Inflammatory macrophage (primary cell): ENCODE results near the gene MPRIP.

ENCODE experiments used
- DNase-seq, 2 donors: peaks; one replicate each; pipeline ENCODE4 v3.0.0-alpha.2; 2020 to 2022

Gene MPRIP

DNA sequence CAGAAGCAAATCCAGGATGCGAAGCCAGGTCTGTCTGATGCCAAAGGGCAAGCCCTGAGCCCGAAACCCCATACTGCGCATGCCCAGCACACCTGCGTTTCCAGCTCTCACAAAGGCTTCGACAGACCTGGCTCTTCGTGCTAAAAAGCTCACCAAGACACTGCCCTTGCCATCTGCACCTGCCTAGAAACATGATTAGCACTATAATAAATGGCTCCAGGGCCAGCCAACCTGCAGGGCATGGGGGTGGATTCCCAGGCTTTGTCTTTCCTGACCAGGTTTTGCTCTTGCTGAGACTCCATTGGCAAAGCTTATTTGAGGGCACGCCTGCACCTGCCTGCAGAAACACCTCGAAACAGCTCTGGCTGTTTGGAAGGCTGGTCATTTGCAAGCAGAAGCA is 178.3 kb downstream of the MPRIP start:
- no peak for DNase-seq

DNA sequence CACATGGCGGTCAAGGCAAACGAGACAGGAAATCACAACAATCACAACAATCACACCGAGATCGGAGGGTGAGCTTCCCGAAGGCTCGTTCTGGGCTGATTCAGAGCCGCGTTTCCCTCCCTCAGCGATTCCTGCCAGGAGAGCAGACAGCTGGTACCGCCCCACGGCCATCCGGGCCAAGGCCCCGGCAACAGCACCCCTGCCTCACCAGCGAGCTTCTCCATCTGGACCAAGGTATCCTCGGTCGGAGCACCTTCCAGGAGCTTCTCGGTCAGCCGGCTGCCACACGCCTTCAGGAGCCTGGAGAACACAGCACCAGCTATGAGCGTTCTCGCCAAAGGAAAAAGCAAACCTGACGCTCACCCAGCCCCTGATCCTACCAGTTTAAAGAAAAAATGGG is 179.1 kb downstream of the MPRIP start:
- DNase-seq = no peak

DNA sequence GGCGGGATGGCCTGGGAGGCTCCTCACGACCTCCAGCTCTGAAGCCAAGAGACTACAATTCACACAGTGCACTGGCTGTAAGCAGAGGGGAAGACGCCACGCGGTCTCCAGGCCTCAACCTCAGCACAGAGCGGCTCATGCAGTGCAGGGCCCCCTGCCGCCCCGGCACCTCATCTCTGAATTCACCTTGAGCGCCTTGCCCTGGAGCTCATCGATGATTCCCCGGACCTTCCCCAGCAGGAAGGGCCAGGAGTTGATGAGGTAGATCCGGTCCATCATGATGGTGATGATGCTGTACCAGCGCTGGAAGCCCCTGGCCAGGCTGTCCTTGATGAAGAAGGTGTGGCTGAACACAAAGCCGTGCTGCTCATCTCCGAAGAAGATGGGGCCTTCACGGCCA is 181.5 kb downstream of the MPRIP start:
- DNase-seq = no peak

DNA sequence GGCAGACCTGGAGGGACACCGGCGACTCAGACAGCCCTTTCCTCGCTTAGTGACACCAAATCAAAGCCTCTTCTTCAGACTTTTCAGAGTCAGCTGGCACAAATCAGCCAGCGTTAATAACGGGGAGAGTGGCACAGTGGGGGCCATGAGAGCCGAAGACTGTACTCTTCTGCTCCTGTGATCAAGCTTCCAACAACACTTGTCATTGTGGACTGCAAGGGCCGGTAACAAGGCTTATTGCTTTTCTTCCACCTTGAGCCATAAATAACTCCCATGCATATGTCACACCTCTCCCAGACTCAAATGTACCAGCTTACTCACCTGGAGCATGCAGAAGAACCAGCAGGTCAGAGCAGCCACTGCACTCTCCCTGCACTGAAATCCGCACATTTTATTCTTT is 181.9 kb downstream of the MPRIP start:
- no peak for DNase-seq

DNA sequence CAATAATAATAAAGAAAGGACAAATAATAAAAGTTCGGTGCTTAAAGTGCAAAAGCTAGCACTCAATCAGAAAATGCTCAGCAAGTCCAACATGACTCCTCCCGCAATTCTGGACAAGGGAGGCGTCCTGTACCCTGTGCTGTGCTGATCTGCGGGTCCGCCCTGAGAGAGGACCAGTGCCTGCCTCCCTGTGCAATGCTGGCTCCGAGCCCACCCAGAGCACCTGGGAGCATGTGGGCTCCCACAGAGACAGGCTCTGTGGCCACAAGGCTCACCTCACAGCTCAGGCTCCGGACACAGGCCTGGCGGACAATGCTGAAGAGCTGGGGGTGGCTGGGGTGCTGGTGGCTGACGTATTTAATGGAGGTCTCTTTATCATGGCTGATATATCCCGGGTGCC is 183.6 kb downstream of the MPRIP start:
- DNase-seq = no peak

DNA sequence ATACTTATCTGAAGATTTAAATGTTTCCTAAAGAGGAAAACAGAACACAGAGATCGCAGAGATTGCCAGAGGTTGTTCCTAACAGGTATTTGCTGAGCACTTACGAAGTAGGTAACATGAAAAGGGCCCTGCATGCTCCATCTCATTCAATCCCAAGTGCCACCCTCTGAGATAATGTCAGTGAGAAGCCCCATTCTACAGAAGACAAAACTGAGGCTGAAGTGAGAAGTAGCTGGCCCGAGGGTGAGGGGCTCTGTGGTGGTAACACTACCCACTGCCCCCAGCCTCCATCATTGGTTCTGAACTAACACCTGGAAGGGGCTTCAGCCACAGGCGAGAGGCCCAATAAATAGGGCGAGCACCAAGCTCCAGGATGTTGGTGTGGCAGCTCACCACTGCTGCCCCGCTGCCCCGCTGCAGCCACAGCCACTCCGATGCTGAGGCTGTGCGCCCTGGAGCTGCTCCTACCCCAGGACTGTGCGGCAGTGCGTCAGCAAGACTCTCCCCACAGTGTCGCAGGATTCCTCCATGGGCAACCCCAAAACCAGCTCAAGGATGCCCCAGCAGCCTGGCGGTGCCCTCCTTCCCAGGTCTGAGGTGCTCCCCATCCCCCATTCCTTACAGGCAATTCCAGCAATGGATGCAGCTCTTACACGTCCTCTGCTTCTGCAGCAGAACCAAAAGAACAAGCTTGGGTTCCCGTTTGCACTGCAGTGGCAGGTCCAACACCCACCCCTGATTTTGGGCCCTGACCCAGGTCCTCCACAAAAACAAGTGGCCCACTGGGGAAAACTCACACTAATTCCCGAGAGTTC is 184.4 kb downstream of the MPRIP start:
- no peak for DNase-seq

DNA sequence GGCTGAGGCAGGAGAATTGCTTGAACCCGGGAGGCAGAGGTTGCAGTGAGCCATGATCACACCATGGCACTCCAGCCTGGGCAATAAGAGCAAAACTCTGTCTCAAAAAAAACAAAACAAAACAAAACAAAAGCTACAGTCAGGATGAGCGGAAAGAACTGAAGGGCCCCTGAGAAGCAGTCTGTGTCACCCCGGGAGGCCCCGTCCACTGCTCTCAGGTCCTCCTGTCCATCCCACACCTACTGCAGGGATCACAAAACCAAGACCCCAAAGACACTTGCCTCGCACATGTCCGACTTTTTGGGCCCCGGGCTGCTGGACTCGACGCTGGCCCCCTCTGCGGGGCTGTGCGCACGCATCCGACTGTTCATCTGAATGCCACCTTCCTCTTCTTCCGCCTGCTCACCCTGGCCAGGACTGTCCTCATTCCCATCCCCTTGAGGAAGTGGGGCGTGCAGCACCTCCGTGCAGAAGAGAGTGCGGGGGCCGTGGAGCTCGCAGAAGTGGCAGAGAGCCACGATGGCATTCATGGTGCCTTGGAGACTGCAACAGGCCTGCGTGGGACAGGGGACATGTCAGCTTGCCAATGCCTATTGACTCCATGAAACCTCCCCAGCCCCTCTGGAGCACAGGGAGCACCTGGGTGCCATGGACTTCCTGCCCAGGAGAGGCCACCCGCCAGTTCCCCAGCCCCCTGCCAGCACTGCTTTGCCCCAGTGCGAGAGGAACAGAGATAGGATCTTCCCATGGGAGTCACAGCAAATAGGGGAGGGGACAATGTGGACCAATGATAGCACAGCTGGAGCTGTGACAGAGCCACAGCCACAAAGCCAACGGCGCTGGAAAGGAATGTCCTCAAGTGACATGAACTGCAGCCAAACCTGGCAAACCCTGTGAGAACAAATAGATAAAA is 185.6 kb downstream of the MPRIP start:
- no peak for DNase-seq

DNA sequence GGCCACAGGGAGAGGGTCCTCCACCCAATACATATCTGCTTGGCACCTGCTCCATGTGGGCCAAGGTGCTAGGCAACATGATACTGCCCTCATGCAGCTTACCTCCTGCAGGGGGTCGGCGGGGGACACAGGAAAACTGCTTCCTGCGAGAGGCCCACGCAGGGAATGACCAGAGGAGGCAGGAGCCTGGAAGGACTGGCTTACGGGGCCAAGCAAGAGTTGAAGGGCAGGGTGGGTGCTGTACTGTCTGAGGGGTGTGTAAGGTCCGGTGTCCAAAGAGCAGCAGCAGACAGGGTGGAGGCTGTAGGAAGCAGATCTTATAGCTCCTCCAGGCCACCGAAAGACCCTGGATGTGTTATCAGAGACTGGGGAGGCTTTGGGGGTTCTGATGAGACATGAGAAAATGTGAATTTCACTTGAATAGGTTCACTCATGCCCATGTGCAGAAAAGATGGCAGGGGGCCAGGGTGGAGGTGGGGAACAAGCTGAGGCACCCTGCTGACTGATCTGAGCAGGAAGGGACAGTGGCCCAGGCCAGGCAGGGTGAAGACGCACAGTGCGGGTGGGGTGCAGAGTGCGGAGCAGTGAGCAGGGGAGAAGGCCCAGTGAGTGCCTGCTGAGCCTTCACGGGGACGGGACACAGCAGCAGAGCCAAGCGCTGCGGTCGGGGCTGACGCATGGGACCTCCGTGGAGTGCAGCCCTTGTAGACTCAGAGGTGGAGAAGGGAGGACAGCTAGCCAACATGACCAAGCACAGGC is 186.4 kb downstream of the MPRIP start:
- no peak for DNase-seq

DNA sequence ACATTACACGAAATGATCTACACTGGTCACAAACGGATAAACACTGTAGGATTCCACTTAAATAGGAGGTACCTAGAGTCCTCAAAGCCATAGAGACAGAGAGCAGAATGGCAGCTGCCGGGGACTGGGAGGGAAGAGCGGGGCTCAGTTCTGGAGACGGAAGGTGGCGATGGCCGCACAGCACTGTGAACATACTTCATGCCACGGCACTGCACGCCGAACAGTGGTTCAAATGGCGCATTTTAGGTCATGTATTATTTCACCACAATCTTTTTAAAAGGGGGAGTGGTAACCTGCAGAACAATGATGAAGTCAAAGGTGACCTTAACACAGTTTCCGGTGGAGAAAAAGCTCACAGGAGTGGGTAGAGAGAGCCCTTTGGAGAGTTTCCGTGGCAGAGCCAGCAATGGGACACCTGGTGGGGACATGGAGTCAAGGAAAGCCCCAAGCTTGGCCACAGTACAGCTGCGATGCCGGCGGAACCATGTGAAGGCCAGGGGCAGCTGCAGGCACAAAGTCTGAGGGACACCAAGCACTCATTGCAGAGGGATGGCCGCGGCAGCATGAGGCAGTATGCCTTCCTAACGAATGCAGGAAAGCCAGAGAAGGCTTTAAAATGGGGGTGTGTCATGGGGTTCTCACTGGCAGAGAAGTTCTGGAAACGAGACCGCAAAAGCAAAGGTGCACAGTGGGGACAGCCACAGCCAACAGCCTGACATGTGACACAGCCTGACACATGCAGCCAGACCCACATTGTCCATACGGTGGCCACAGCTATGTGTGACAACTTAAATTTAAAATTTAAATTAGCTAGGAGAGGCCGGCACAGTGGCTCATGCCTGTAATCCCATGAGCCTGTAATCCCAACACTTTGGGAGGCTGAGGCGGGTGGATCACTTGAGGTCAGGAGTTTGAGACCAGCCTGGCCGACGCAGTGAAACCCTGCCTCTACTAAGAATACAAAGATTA is 187.4 kb downstream of the MPRIP start:
- no peak for DNase-seq

DNA sequence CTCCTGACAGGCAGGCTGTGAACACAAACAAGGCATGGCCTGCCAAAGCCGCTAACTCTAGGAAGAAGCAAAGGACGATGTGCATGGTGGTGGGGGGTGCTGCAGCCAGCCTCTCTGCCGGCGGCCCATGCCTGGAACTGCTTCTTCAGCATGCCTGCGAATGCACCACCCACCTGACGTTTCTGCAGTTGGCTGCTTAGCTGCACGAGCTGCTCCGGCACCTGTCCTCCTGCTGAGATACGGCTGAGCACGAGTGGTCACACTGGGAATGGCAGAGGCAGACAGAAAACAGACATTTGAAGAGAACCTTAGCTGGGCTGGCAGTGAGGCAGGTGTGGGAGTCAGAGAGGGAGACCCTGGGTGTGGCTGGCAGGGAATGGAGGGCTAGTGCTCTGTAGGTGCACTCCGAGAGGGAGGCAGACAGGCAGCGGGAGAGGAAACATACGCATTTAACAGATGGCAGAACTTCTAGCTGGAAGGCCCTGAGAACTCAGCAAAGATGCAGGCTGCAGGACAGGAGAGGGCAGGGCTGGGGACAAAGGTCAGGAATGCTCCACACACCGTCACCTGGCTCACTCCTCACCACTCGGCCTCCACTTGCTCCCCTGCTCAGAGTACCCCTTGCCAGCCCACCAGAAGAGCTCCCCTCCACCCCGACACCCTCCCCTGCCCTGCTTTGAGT is 189.5 kb downstream of the MPRIP start:
- DNase-seq = no peak

DNA sequence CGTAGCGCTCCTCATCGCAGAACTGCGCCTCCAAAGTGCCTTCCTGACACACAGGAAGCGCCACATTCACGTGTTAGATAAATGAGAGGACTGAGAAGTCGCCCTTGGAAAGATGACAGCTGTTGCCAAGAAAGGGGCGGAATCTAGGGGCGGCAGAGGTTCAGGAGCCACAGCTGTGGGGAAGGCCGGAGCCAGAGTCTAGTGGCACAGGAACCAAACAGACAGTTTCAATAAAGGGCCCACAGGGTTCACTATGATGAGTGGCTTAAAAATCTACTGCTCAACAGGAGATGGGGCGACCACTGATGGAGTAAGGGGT is 190.0 kb downstream of the MPRIP start:
- DNase-seq = no peak

DNA sequence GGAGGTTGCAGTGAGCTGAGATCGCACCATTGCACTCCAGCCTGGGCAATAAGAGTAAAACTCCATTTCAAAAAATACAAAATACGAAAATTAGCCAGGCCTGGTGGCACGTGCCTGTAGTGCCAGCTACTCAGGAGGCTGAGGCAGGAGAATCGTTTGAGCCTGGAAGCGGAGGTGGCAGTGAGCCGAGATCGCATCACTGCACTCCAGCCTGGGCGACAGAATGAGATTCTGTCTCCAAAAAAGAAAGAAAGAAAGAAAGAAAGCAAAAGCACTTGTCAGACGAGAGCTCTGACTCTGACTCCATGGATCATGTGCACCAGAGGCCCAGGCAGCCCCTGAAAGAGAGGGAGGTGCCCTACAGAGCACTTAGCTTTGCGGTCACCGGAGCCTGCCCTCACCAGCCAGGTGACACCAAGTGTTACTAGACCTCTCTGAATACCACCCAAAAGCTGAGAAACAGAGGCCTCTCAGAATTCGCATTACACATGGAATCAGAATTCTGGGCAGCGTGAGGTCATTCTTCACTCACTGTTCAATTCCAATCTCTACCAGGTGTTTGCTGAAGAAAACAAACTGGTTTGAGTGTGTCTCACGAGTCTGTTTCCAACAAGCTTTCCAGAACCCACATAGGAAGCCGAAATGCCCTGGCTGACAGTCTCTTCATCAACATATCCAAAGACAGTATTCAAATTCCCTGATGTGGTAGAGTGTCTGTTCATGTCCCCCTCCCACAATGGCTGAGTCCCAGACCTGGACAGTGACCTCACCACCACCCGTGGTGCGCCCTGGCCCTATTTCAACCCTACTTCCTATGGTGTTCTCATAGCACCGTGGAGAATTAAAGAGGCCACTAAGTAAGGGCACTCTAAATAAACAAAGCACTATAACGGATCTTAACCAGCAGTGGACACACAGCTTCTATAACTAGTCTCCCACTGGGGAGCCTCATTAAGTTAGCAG is 193.2 kb downstream of the MPRIP start:
- peak; percentile 17 to 39 for DNase-seq

DNA sequence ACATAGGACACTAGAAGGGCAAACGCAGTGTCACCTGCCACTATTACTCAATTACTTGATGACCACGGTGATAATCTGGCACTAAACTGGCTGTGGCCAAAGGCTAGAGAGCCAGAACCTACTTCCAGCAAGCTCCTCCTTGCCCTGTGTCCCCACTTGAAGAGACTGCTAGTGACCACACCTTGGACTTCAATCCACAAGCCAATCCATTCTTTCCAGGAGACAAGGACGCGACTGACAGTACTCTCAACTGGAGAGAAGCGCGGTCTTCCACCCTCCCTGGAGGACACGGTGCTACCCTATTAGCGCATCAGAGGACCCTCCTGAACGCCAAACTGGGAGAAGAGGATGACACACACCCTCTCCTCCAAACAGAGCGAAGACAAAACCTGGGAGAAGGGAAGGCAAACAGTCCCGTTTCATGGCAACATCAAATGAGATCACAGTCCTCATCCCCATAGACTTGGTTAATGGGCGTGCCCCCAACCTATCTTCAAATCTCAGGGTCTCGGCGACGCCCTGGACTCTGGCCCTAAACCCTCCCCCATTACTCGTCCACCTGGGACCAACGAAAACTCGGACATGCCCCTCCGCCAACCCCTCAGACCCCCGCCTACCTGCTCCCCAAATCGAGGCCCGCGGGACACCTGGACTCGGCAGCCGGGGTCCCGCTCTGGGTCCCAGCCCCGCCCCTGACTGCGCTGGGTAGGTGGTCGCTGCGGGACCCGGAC is 194.2 kb downstream of the MPRIP start:
- peak; percentile 9 to 24 for DNase-seq

DNA sequence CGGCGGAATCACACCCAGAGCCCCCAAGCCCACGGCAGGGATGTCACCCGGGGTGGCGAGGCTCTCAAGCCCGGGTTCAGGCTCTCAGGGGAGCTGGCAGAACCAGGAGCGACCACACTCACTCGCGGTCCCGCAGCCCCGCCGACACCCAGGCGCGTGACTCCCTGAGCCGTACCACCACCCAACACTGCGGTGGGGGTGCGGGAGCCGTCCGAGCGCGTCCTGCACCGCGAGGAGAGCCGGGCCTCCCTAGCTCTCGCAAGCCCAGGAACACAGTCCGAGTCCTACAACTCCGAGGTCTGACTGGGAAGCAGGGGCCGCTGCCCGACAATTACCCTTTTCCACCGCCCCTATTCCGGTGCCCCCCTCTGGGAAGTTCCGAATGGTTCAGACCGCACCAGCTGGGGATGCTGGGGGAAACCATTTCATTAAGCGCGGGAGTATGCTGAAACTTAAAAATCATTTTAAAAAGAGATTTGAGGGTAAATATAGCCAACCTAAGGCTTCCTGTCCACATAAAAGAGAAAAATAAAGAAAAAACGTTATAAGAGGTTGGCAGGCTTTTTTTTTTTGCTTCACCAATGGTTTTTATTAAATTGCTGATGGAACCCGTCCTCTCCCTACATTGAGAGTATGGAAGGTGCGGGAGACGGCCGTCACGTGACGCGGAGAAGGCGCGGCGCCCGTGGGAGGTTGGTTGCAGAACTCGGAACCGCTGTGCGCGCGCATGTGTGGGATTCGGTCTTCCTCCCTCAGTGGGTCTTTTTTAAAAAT is 195.0 kb downstream of the MPRIP start, which contains the start of gene FLCN:
TSS of gene FLCN (minus strand) at position 143 of the 774 bp plus-strand sequence. CDS start 9,031 bp downstream, outside the sequence.
- peak; percentile 92 to 96 for DNase-seq

DNA sequence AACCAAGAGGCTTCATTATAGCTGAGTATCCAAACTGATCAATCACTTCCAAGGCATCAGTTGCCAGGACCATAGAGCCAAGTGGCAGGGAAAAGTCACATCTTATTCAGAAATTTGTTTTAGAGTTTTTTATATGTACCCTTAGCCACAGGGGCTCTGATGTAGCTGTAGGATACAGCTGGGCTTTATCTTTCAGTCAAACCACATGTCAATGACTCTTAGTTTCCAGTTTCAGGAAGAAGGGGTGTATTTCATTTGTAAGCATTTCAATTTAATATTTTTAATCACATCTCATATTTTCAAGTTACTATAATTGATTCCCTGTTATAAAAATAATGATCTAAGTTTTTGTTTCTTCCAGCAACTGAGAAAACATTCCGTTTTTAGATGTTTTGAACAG is 197.6 kb downstream of the MPRIP start:
- DNase-seq = no peak

DNA sequence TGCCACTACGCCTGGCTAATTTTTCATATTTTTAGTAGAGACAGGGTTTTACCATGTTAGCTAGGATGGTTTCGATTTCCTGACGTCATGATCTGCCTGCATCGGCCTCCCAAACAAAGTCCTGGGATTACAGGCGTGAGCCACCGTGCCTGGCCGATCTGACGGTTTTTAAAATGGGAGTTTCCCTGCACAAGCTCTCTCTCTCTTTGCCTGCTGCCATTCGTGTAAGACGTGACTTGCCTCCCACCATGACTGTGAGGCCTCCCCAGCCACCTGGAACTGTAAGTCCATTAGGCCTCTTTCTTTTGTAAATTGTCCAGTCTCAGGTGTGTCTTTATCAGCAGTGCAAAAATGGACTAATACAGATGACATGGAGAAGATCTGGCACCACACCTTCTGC is 199.4 kb downstream of the MPRIP start:
- DNase-seq = no peak

DNA sequence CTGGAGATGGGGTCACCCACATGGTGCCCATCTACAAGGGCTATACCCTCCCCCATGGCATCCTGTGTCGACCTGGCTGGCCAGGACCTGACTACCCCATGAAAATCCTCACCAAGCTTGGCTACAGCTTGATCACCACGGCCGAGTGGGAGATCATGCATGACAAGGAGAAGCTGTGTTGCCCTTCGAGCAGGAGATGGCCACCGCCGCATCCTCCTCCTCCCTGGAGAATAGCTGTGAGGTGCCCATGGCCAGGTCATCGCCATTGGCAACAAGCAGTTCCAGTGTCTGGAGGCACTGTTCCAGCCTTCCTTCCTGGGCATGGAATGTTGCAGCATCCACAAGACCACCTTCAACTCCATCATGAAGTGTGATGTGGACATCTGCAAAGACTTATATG is 200.0 kb downstream of the MPRIP start:
- no peak for DNase-seq
